Measurements from ENCODE around the gene SVOP.

DNA sequence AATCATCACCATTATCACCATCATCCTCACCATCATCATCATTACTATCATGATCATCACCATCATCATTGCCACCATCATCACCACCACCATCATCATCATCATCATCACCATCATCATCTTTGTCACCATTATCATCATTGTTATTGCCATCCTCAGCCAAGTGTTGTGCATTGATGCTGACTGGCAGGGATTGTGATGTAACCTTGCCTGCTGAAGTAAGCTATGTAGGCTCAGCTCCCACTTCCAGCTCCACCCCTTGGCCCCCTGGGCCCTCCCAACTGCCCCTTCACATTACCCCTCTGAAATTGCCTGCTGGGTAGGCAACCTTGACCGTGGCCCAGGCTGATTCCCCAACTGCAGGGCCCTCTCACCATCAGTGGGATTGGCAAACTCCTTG lies 37.6 kb downstream of the SVOP start:
- TF ChIP-seq CTCF (conservative IDR thresholded peaks at IDR 0.05; ENCODE audit: low read length) (no peak), EZH2phosphoT487 (IDR thresholded peaks at IDR 0.05; ENCODE audit: borderline replicate concordance, low read depth, low read length) (no peak)

All from OCI-LY7 (cell line).